H1 (cell line): ENCODE data around the gene ZNF148.
"Not testable (repeated sequence)": the region's sequence is repeated elsewhere in the genome, so short reads cannot be mapped to it uniquely, and the experiment has no call there.

ENCODE experiments used
- CEBPB ChIP-seq: IDR thresholded peaks from 2 replicates; pipeline ENCODE4 v1.6.1; 2012; ENCODE audit warnings: low read depth, low read length
- CHD1 ChIP-seq: IDR thresholded peaks from 2 replicates; pipeline ENCODE4 v1.6.1; 2012; ENCODE audit warnings: low read depth, low read length, improper control_type of control experiment
- CTCF ChIP-seq, 3 experiments: IDR thresholded peaks; 1 replicate in 2 of 3; 2 replicates in 1 of 3; pipeline versions ENCODE4 v1.5.1 to v1.6.1; 2011; ENCODE audit warnings: low read length in 3 of 3, mild to moderate bottlenecking in 3 of 3, inconsistent platforms in 2 of 3, low read depth in 1 of 3, moderate library complexity in 1 of 3; ENCODE audit not compliant: insufficient read depth in 1 of 3; ENCODE audit errors: control extremely low read depth in 1 of 3
- EGR1 ChIP-seq: IDR thresholded peaks from 2 replicates; pipeline ENCODE4 v1.6.1; 2011; ENCODE audit warnings: low read depth, low read length, borderline replicate concordance
- EP300 ChIP-seq, 2 experiments: IDR thresholded peaks; 1 replicate in 1 of 2; 2 replicates in 1 of 2; pipeline ENCODE4 v1.6.1; 2011 to 2012; ENCODE audit warnings: low read depth in 2 of 2, low read length in 2 of 2, mild to moderate bottlenecking in 2 of 2, borderline replicate concordance in 1 of 2, inconsistent platforms in 1 of 2, moderate library complexity in 1 of 2
- EZH2 ChIP-seq: fragments of 200-600 bp; sonication (generic); IDR thresholded peaks from 2 replicates; pipeline ENCODE4 v1.7.1; 2012; ENCODE audit warnings: low read depth, mild to moderate bottlenecking, moderate library complexity, low read length, inconsistent platforms; ENCODE audit not compliant: severe bottlenecking
- GTF2F1 ChIP-seq: IDR thresholded peaks from 2 replicates; pipeline ENCODE4 v1.6.1; 2012; ENCODE audit warnings: low read depth, low read length, improper control_type of control experiment, borderline replicate concordance
- HDAC2 ChIP-seq, 2 experiments: fragments of 300-600 bp in 1 of 2; sonication (generic) in 1 of 2; IDR thresholded peaks; 2 replicates each; pipeline ENCODE4 v1.6.1; 2011 to 2012; ENCODE audit warnings: low read depth in 2 of 2, low read length in 2 of 2, mild to moderate bottlenecking in 2 of 2, moderate library complexity in 2 of 2, borderline replicate concordance in 1 of 2, inconsistent platforms in 1 of 2
- JUN ChIP-seq: IDR thresholded peaks from 2 replicates; pipeline ENCODE4 v1.6.1; 2011; ENCODE audit warnings: low read depth, mild to moderate bottlenecking, improper control_type of control experiment, low read length
- KDM1A ChIP-seq: fragments of 200-600, 300-600 bp; sonication (generic); IDR thresholded peaks from 2 replicates; pipeline ENCODE4 v1.7.1; 2016; ENCODE audit warnings: mild to moderate bottlenecking, low read length, borderline replicate concordance
- MAX ChIP-seq: IDR thresholded peaks from 2 replicates; pipeline ENCODE4 v1.6.1; 2012; ENCODE audit warnings: inconsistent platforms
- POLR2A ChIP-seq, 2 experiments: IDR thresholded peaks; 1 replicate in 1 of 2; 2 replicates in 1 of 2; pipeline ENCODE4 v1.6.1; 2011; ENCODE audit warnings: low read depth in 2 of 2, low read length in 2 of 2, mild to moderate bottlenecking in 2 of 2; ENCODE audit errors: control extremely low read depth in 1 of 2
- POU5F1 ChIP-seq: IDR thresholded peaks from 2 replicates; pipeline ENCODE4 v1.6.1; 2011; ENCODE audit warnings: low read depth, mild to moderate bottlenecking, low read length, moderate library complexity
- YY1 ChIP-seq: IDR thresholded peaks from 2 replicates; pipeline ENCODE4 v1.6.1; 2011; ENCODE audit warnings: low read depth, mild to moderate bottlenecking, low read length

GRCh38 chr3:125388369-125388768 is 13.2 kb upstream of the ZNF148 start:
- TF ChIP-seq POU5F1; EZH2; CTCF (IDR thresholded peaks at IDR 0.05; ENCODE audit: control extremely low read depth in 1 of 3, insufficient read depth in 1 of 3, low read depth in 1 of 3, low read length in 3 of 3); JUN; POLR2A (IDR thresholded peaks at IDR 0.05; ENCODE audit: control extremely low read depth in 1 of 2, low read depth in 2 of 2, low read length in 2 of 2); MAX; EP300 (IDR thresholded peaks at IDR 0.05; ENCODE audit: borderline replicate concordance in 1 of 2, low read depth in 2 of 2, low read length in 2 of 2); HDAC2 (IDR thresholded peaks at IDR 0.05; ENCODE audit: borderline replicate concordance in 1 of 2, low read depth in 2 of 2, low read length in 2 of 2); EGR1; CHD1; KDM1A; CEBPB; GTF2F1; YY1: not testable (repeated sequence)
